ENCODE data around the gene CCDC6. TPM values are rescaled to one million over a fixed set of nuclear protein-coding genes. Genes with fewer than 3 reads are reported as not detected.
A peak's percentile ranks its signal among the peaks of the same experiment; 100 is the strongest.
"Not testable (repeated sequence)": the region's sequence is repeated elsewhere in the genome, so short reads cannot be mapped to it uniquely, and the experiment has no call there.

The CCDC6 gene
- total and polyA plus RNA-seq, 12 donors, result 4.4 to 22.8 (median 17.0) TPM

DNA sequence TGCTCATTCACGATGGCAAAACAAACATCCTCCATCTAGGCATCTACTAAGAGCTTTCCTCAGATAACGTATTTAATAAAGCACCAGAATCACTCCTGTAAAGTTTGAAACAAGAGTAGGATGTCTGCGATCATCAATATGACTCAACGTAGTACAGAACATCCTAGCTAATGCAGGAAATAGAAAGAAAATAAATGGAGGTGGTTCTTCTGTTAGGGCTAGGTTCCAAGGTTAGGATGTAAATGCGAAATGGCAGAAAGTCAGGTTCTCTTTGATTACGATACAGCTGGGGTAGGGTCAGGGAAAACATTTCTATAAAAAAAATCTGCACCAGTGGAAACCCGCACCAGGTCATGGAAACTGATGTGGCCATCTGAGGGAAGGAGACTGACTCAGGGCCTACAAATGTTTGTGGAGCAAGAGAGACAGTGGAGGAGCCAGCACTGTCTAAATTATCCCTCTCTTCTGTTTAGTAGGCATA, 29.1 kb downstream of the CCDC6 start:
- DNase-seq (no peak), ATAC-seq (peak in 1 of 8 donors; percentile 30)
- H3K27ac ChIP-seq, result no peak overlapping the region
- H3K4me3 ChIP-seq, result no peak overlapping the region
- no peaks in the 10 kb centered on the region for H3K27me3 ChIP-seq
- H3K4me1 ChIP-seq, result peaks cover 0 to 63% (median 22%) of the 10 kb centered on the region in 9 donors
- no peaks in the 10 kb centered on the region for H3K9me3 ChIP-seq
- 88 to 90% methylated on average over 7 of the region's 7 CpGs for WGBS, 2 donors
- H3K36me3 ChIP-seq, result no peaks in the 10 kb centered on the region
- no peak for TF ChIP-seq CTCF (IDR thresholded peaks at IDR 0.05)
- intact Hi-C loops (cut with DNase I), result no loop called here

DNA sequence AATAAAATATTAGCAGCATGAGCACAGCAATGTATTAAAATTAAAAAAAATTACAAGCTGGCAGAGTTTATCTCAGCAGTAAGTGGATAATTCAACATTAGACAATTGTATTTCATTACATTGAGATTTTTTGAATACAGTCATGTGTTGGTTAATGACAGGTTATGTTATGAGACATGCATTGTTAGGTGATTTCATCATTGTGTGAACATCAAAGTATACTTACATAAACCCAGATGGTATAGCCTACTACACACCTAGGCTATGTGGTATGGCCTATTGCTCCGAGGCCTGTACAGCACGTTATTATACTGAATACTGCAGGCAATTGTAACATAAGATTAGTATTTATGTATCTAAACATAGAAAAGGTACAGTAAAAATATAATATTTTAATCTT, 29.7 kb downstream of the CCDC6 start:
- intact Hi-C loops (cut with DNase I), result no loop called here
- ATAC-seq (no peak), DNase-seq (no peak)
- Histone ChIP-seq H3K4me3 (no peak overlapping the region), H3K27me3 (no peaks in the 10 kb centered on the region), H3K9me3 (no peaks in the 10 kb centered on the region), H3K4me1 (peaks cover 0 to 64% (median 27%) of the 10 kb centered on the region in 9 donors), H3K36me3 (no peaks in the 10 kb centered on the region), H3K27ac (no peak overlapping the region)
- 94 to 95% methylated on average over 2 of the region's 2 CpGs for WGBS, 2 donors
- TF ChIP-seq CTCF (IDR thresholded peaks at IDR 0.05), result no peak

- ATAC-seq; H3K9me3 ChIP-seq; H3K27ac ChIP-seq; H3K4me3 ChIP-seq; H3K27me3 ChIP-seq; H3K36me3 ChIP-seq; intact Hi-C loops (cut with DNase I); DNase-seq: not testable (repeated sequence)
- WGBS, 2 donors, result 83 to 84% methylated on average over 9 of the region's 9 CpGs
- H3K4me1 ChIP-seq, result peaks cover 0 to 64% (median 27%) of the 10 kb centered on the region in 9 donors
Observed at GRCh38 chr10:59876208-59876607, 30.1 kb downstream of the CCDC6 start.

DNA sequence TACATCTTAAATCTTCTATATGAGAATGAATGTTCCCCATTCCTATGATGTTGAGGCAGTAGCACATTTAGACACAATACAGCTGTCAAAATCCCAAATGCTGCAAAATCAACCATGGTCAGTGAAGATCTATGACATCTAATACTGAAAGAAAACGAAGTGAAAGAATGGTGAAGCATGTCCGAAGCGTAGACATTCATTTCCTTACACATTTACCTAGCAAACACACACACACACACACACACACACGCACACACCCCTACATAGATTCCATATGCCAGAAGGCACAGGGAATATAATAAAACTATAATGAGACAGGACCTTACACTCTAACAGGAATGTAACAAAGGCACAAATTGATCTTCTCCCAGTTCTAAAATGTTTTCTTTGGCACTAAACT, 32.5 kb downstream of the CCDC6 start:
- WGBS, 2 donors, result 89 to 91% methylated on average over 4 of the region's 4 CpGs
- DNase-seq (no peak), ATAC-seq (no peak)
- Histone ChIP-seq H3K36me3 (no peaks in the 10 kb centered on the region), H3K27me3 (no peaks in the 10 kb centered on the region), H3K4me3 (no peak overlapping the region), H3K9me3 (no peaks in the 10 kb centered on the region), H3K27ac (no peak overlapping the region), H3K4me1 (peaks cover 0 to 47% (median 31%) of the 10 kb centered on the region in 9 donors)
- TF ChIP-seq CTCF (IDR thresholded peaks at IDR 0.05), result no peak
- intact Hi-C loops (cut with DNase I), result loop anchor here in 1 of 10 donors (5.0 kb wide), 1 partner anchor 33 kb away; the partner anchor contains the start of gene CCDC6

DNA sequence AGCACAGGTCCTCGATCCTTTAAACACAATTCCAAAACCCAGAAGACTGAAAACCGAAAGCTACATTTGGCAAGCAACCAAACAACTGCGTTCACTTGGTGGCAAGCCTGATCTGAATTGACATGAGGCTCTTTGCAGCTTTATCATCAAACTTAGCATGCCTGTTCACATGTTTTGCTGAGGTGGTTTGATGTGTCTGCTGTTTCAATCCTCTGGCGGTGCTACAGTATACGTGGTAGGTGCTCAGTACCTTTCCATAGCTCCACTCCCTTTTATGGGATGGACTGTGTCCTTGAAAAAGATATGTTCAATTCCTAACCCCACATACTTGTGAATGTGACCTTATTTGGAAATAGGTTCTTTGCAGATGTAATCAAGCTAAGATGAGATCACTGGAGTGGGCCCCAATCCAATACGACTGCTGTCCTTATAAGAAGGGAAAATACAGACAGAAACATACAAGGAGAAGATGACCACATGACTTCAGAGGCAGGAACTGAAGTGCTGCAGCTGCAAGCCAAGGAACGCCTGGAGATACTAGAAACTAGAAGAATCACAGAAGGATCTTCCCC, 33.4 kb downstream of the CCDC6 start:
- DNase-seq (peak in 1 of 2 donors; percentile 41), ATAC-seq (peak in 7 of 8 donors; percentile 50 to 83 (median 77))
- intact Hi-C loops (cut with DNase I), result loop anchor here in 1 of 10 donors (5.0 kb wide), 1 partner anchor 34 kb away; the partner anchor contains the start of gene CCDC6
- Histone ChIP-seq H3K4me3 (peak overlapping the region in 5 of 10 donors; percentile 1 to 25 (median 8)), H3K9me3 (no peaks in the 10 kb centered on the region), H3K36me3 (no peaks in the 10 kb centered on the region), H3K27ac (peak overlapping the region in 2 of 10 donors; percentile 22 to 46), H3K4me1 (peaks cover 0 to 46% (median 30%) of the 10 kb centered on the region in 9 donors), H3K27me3 (no peaks in the 10 kb centered on the region)
- TF ChIP-seq CTCF (IDR thresholded peaks at IDR 0.05), result no peak
- 17 to 23% methylated on average over 7 of the region's 7 CpGs for WGBS, 2 donors
